ENCODE measurements around the gene PADI3. TPM values are rescaled to one million over a fixed set of nuclear protein-coding genes. Genes with fewer than 3 reads are reported as not detected.

PADI3 gene
- total and polyA plus RNA-seq, 2 of the 4 experiments (the other 2 are of a cell fraction): not detected

GRCh38 chr1:17224434-17224833, 24.5 kb upstream of the PADI3 start:
- no peaks in the 10 kb centered on the region for H3K4me1 ChIP-seq (ENCODE audit: control insufficient read depth, insufficient read depth, low read length)
- WGBS, 2 experiments (ENCODE audit: extremely low coverage in 2 of 2, insufficient read length in 1 of 2): 60% methylated on average over 1 of the region's 4 CpGs; no CpG with 5 or more reads in 1 of the 2 experiments
- H2AFZ ChIP-seq (replicated peaks; ENCODE audit: low read length, poor library complexity): no peak overlapping the region
- no peak overlapping the region for H3K23ac ChIP-seq (ENCODE audit: low read depth, low read length)
- no peaks in the 10 kb centered on the region for H3K36me3 ChIP-seq (ENCODE audit: control insufficient read depth, insufficient read depth, low read length)
- no peak overlapping the region for H4K8ac ChIP-seq (ENCODE audit: low read depth in 2 of 2, low read length in 2 of 2)
- ATAC-seq (ENCODE audit: low read depth) (no peak), DNase-seq (no peak)
- H3K27me3 ChIP-seq (ENCODE audit: control insufficient read depth, insufficient read depth, low read length): peaks cover 37% of the 10 kb centered on the region
- no peak overlapping the region for H3K9ac ChIP-seq (ENCODE audit: low read depth, low read length)
- H3K18ac ChIP-seq (ENCODE audit: low read depth, low read length): no peak overlapping the region
- H3K9me3 ChIP-seq (ENCODE audit: control insufficient read depth, insufficient read depth, low read length): no peaks in the 10 kb centered on the region
- ChIA-PET CTCF (no interaction called here), POLR2A (ENCODE audit: unreplicated experiment) (no interaction called here)
- no peaks in the 10 kb centered on the region for H3K79me1 ChIP-seq (ENCODE audit: low read depth in 1 of 2, low read length in 2 of 2)
- H3K27ac ChIP-seq (ENCODE audit: insufficient read depth, low read length): no peak overlapping the region
- no peak overlapping the region for H3K4me3 ChIP-seq (ENCODE audit: insufficient read depth, low read depth, low read length)
- TF ChIP-seq RAD21 (IDR thresholded peaks at IDR 0.05; ENCODE audit: low read length) (no peak), FOS (IDR thresholded peaks at IDR 0.05; ENCODE audit: low read depth, low read length) (no peak)
- H2AK5ac ChIP-seq (ENCODE audit: low read depth, low read length): no peak overlapping the region
- H4K91ac ChIP-seq (ENCODE audit: insufficient read depth, low read depth, low read length): no peak overlapping the region
- no peak overlapping the region for H4K5ac ChIP-seq (ENCODE audit: low read depth, low read length)
- BruUV-seq (replicated peaks): no TSS peak
- no peak overlapping the region for H3K4ac ChIP-seq (ENCODE audit: low read depth, low read length)
- no peaks in the 10 kb centered on the region for H4K20me1 ChIP-seq (ENCODE audit: insufficient read depth, low read length)
- no peak overlapping the region for H2BK120ac ChIP-seq (ENCODE audit: low read depth, low read length)
- in situ Hi-C loops (cut with MboI; ENCODE audit: low sequenced_read_pairs) (no loop called here), dilution Hi-C loops (cut with HindIII; ENCODE audit: low sequenced_read_pairs, unreplicated experiment) (no loop called here), intact Hi-C loops (cut with micrococcal nuclease) (no loop called here)
- H3K4me2 ChIP-seq (ENCODE audit: low read depth, low read length): no peak overlapping the region
- no peak overlapping the region for H2BK15ac ChIP-seq (ENCODE audit: low read depth, low read length)
- no peak overlapping the region for H2BK5ac ChIP-seq (ENCODE audit: low read depth, low read length, poor library complexity, severe bottlenecking)
- no peak overlapping the region for H3K56ac ChIP-seq (ENCODE audit: extremely low read depth, insufficient read depth, low read length)
- H3K14ac ChIP-seq (replicated peaks; ENCODE audit: low read depth, low read length): no peak overlapping the region
- 0 out of 2 replicates have a peak, but pooled peaks cover 5% of the 10 kb centered on the region for H3K9me1 ChIP-seq (ENCODE audit: insufficient read depth, low read length)
- no peak overlapping the region for H2BK20ac ChIP-seq (ENCODE audit: low read depth, low read length)
- H2AK9ac ChIP-seq (replicated peaks; ENCODE audit: low read depth, low read length, poor library complexity): no peak overlapping the region
